Neutrophil (primary cell): ENCODE data around the gene CD79A.

Experiments
- H3K27ac ChIP-seq: fragments of 200-600 bp; sonication (generic); 2 replicates; pipeline ENCODE4 v1.5.1; 2016; ENCODE audit warnings: mild to moderate bottlenecking, moderate library complexity
- H3K27me3 ChIP-seq: fragments of 200-600 bp; sonication (generic); 2 replicates; pipeline ENCODE4 v1.6.0; 2016; ENCODE audit warnings: mild to moderate bottlenecking
- H3K36me3 ChIP-seq: fragments of 200-600 bp; sonication (generic); 2 replicates; pipeline ENCODE4 v1.5.1; 2017
- H3K4me1 ChIP-seq, 2 experiments: fragments of 200-600 bp in 1 of 2; sonication (generic) in 1 of 2; 1 replicate in 1 of 2; 2 replicates in 1 of 2; pipeline versions ENCODE4 v1.5.1 to v1.6.1; 2013 to 2016; ENCODE audit warnings: low read depth in 1 of 2, low read length in 1 of 2, mild to moderate bottlenecking in 1 of 2, moderate library complexity in 1 of 2; ENCODE audit not compliant: control insufficient read depth in 1 of 2, insufficient read depth in 1 of 2
- H3K4me3 ChIP-seq, 2 experiments: fragments of 200-600 bp in 1 of 2; sonication (generic) in 1 of 2; 1 replicate in 1 of 2; 2 replicates in 1 of 2; pipeline ENCODE4 v1.5.1; 2013 to 2016; ENCODE audit warnings: low read depth in 1 of 2, low read length in 1 of 2, mild to moderate bottlenecking in 1 of 2, moderate library complexity in 1 of 2
- H3K9me3 ChIP-seq: fragments of 200-600 bp; sonication (generic); 2 replicates; pipeline ENCODE4 v1.5.1; 2016
- TF ChIP-seq, protein P1 (sequence below): fragments of 200-600 bp; sonication (generic); IDR thresholded peaks from 2 replicates; pipeline ENCODE4 v1.5.1; 2016; ENCODE audit warnings: antibody characterized with exemption

CD79A gene

GRCh38 chr19:41876847-41877832, at the start of gene CD79A:
Gene CD79A, plus strand, starts transcription at chr19:41877279. Its CDS starts 26 bp downstream, at chr19:41877305.
- Histone ChIP-seq H3K27me3 (no peaks in the 10 kb centered on the region), H3K27ac (peak within 1 kb of the TSS; percentile 89), H3K4me1 (peaks cover 82 to 83% of the 10 kb centered on the region in 2 experiments), H3K9me3 (no peaks in the 10 kb centered on the region), H3K36me3 (no peaks in the 10 kb centered on the region), H3K4me3 (peak within 1 kb of the TSS; percentile 37 to 49)
- TF ChIP-seq, protein P1, sequence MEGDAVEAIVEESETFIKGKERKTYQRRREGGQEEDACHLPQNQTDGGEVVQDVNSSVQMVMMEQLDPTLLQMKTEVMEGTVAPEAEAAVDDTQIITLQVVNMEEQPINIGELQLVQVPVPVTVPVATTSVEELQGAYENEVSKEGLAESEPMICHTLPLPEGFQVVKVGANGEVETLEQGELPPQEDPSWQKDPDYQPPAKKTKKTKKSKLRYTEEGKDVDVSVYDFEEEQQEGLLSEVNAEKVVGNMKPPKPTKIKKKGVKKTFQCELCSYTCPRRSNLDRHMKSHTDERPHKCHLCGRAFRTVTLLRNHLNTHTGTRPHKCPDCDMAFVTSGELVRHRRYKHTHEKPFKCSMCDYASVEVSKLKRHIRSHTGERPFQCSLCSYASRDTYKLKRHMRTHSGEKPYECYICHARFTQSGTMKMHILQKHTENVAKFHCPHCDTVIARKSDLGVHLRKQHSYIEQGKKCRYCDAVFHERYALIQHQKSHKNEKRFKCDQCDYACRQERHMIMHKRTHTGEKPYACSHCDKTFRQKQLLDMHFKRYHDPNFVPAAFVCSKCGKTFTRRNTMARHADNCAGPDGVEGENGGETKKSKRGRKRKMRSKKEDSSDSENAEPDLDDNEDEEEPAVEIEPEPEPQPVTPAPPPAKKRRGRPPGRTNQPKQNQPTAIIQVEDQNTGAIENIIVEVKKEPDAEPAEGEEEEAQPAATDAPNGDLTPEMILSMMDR, result peak; percentile 22

DNA sequence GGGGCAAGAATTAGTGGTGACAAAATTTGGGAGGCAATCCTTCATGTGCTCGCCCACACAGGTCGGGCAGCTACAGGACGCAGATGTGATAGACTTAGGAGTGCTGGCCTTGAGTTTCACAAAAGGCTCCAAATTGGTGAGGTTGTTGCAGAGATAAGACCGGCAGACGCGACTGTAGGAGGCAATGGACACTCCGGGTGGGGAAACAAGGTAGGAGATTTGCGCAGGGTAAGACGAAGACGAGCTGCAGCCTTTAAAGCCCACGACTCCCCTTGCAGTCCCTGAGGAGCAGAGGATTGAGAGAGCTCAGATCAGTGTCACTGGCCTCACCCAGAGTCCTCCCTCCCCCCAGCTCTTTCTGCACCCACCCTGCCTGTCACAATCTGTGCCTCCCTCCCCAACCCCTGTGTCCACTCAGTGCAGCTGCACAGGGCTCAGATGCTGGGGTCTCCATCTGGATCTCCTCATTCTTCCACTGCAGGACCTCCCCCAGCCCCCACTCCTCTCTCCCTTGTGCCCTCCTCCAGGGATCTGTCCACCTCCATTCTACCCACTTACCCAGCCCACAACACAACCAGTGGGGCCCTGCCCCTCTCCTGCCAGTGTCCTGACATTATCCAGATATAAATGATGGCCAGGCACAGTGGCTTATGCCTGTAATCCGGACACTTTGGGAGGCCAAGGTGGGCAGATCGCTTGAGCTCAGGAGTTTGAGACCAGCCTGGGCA, 38.9 kb upstream of the CD79A start:
- Histone ChIP-seq H3K27me3 (no peaks in the 10 kb centered on the region), H3K27ac (no peak overlapping the region), H3K4me1 (peaks cover 18 to 36% of the 10 kb centered on the region in 2 experiments), H3K9me3 (no peaks in the 10 kb centered on the region), H3K36me3 (no peaks in the 10 kb centered on the region), H3K4me3 (no peak overlapping the region)
- TF ChIP-seq, protein P1, result no peak

- no peak overlapping the region for H3K4me3 ChIP-seq
- no peaks in the 10 kb centered on the region for H3K9me3 ChIP-seq
- peaks cover 18 to 36% of the 10 kb centered on the region in 2 experiments for H3K4me1 ChIP-seq
- no peaks in the 10 kb centered on the region for H3K27me3 ChIP-seq
- TF ChIP-seq, protein P1, result no peak
- no peak overlapping the region for H3K27ac ChIP-seq
- H3K36me3 ChIP-seq, result no peaks in the 10 kb centered on the region
Observed at GRCh38 chr19:41839211-41839610, 37.9 kb upstream of the CD79A start.

DNA sequence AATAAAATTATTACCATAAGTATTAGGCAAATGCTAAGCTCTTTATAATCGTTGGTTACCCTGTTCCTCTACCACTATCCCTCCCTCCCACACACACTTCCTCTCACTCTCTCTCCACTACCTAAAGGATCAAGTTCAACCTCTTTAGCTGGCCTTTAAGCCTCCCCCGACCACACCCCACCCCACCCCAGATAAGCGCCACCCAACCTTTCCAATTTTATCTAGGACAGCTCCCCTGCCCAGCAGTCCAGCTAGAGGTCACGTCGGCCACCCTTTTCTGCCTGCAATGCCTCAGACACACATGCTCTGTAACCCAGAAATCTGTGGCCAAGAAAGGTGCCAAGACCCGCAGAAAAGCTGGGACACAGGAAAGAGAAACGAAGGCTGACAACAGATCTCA, 33.7 kb upstream of the CD79A start:
- Histone ChIP-seq H3K4me1 (peaks cover 18 to 19% of the 10 kb centered on the region in 2 experiments), H3K9me3 (no peaks in the 10 kb centered on the region), H3K27me3 (no peaks in the 10 kb centered on the region), H3K36me3 (no peaks in the 10 kb centered on the region), H3K4me3 (no peak overlapping the region), H3K27ac (no peak overlapping the region)
- TF ChIP-seq, protein P1, result no peak

GRCh38 chr19:41844601-41845000, 32.5 kb upstream of the CD79A start, which contains the start of gene LYPD4:
Gene LYPD4, minus strand, starts transcription at chr19:41844683. Its CDS starts 5,398 bp downstream, at chr19:41839285.
- Histone ChIP-seq H3K4me1 (peaks cover 9% of the 10 kb centered on the region in 2 experiments), H3K36me3 (no peaks in the 10 kb centered on the region), H3K4me3 (no peak within 1 kb of the TSS), H3K27me3 (no peaks in the 10 kb centered on the region), H3K27ac (no peak within 1 kb of the TSS), H3K9me3 (no peaks in the 10 kb centered on the region)
- TF ChIP-seq, protein P1, result no peak
